HEK293 (cell line): ENCODE data around the gene SLC5A11.

Experiments used
- CTCF ChIA-PET: fragments of 350-600 bp; formaldehyde crosslinking; extraction: SDS; loops from one replicate; lab custom pipeline; 2021; ENCODE audit warnings: antibody characterized with exemption; lab: Yijun Ruan, JAX
- POLR2A ChIA-PET: fragments of 300-600 bp; formaldehyde crosslinking; extraction: SDS; loops from one replicate; lab custom pipeline; 2020; ENCODE audit warnings: antibody characterized with exemption, inconsistent platforms; lab: Yijun Ruan, JAX
- H3K27ac ChIP-seq: fragments of 200-500 bp; sonication (Bioruptor generic); 2 replicates; pipeline ENCODE4 v1.5.1; 2014; ENCODE audit warnings: low read depth, low read length, control low read depth, inconsistent platforms; ENCODE audit errors: extremely low read depth
- H3K36me3 ChIP-seq, 2 experiments: fragments of 200-500 bp in 1 of 2; sonication (Bioruptor generic) in 1 of 2; 1 replicate in 1 of 2; 2 replicates in 1 of 2; pipeline ENCODE4 v1.5.1; 2014 to 2017; ENCODE audit warnings: inconsistent platforms in 2 of 2, low read length in 2 of 2; ENCODE audit not compliant: control insufficient read depth in 2 of 2, insufficient read depth in 1 of 2
- H3K4me1 ChIP-seq: fragments of 200-500 bp; sonication (Bioruptor generic); 2 replicates; pipeline ENCODE4 v1.5.1; 2014; ENCODE audit warnings: mild to moderate bottlenecking, low read length, inconsistent platforms; ENCODE audit not compliant: control insufficient read depth, insufficient read depth
- H3K4me3 ChIP-seq: 2 replicates; pipeline ENCODE4 v1.5.1; 2011; ENCODE audit warnings: low read depth, mild to moderate bottlenecking, control low read depth, low read length, moderate library complexity
- H3K9me3 ChIP-seq: fragments of 200-500 bp; sonication (Bioruptor generic); 2 replicates; pipeline ENCODE4 v1.5.1; 2014; ENCODE audit warnings: low read depth, low read length, inconsistent platforms; ENCODE audit not compliant: control insufficient read depth, insufficient read depth
- FEZF1 ChIP-seq: fragments of 450-650 bp; formaldehyde crosslinking; IDR thresholded peaks from 2 replicates; pipeline ENCODE4 v1.5.1; 2016; ENCODE audit warnings: missing biosample characterization, missing genetic modification characterization
- HOXC10 ChIP-seq: sonication (generic); formaldehyde crosslinking; IDR thresholded peaks from 2 replicates; pipeline ENCODE4 v1.8.1; 2023; ENCODE audit warnings: mild to moderate bottlenecking, missing genetic modification reagents
- IKZF3 ChIP-seq: fragments of 450-650 bp; IDR thresholded peaks from 2 replicates; pipeline ENCODE4 v1.5.0; 2018; ENCODE audit warnings: missing biosample characterization, mild to moderate bottlenecking, missing genetic modification characterization, moderate library complexity
- KLF16 ChIP-seq: fragments of 450-650 bp; formaldehyde crosslinking; IDR thresholded peaks from 2 replicates; pipeline ENCODE4 v1.5.1; 2017; ENCODE audit warnings: missing biosample characterization, missing genetic modification characterization
- ZBTB1 ChIP-seq: fragments of 450-650 bp; formaldehyde crosslinking; IDR thresholded peaks from 2 replicates; pipeline ENCODE4 v1.5.1; 2016; ENCODE audit warnings: missing biosample characterization, missing genetic modification characterization
- ZBTB20 ChIP-seq: fragments of 450-650 bp; formaldehyde crosslinking; IDR thresholded peaks from 2 replicates; pipeline ENCODE4 v1.5.1; 2016; ENCODE audit warnings: missing biosample characterization, missing genetic modification characterization
- ZBTB26 ChIP-seq: fragments of 450-650 bp; formaldehyde crosslinking; optimal IDR thresholded peaks from 2 replicates; pipeline ENCODE3; 2016; ENCODE audit warnings: missing biosample characterization, mild to moderate bottlenecking, missing genetic modification characterization
- ZNF10 ChIP-seq: fragments of 450-650 bp; formaldehyde crosslinking; IDR thresholded peaks from 2 replicates; pipeline ENCODE4 v1.5.1; 2017; ENCODE audit warnings: missing biosample characterization, missing genetic modification characterization
- ZNF121 ChIP-seq: fragments of 450-650 bp; formaldehyde crosslinking; IDR thresholded peaks from 2 replicates; pipeline ENCODE4 v1.5.1; 2016; ENCODE audit warnings: missing biosample characterization, missing genetic modification characterization
- ZNF132 ChIP-seq: fragments of 450-650 bp; formaldehyde crosslinking; IDR thresholded peaks from 2 replicates; pipeline ENCODE4 v1.5.1; 2017; ENCODE audit warnings: missing biosample characterization, missing genetic modification characterization, borderline replicate concordance
- ZNF140 ChIP-seq: fragments of 450-650 bp; formaldehyde crosslinking; IDR thresholded peaks from 2 replicates; pipeline ENCODE4 v1.5.1; 2016; ENCODE audit warnings: missing biosample characterization, missing genetic modification characterization
- ZNF16 ChIP-seq: fragments of 450-650 bp; formaldehyde crosslinking; IDR thresholded peaks from 2 replicates; pipeline ENCODE4 v1.5.1; 2016; ENCODE audit warnings: low read depth, missing biosample characterization, missing genetic modification characterization
- ZNF169 ChIP-seq: fragments of 450-650 bp; formaldehyde crosslinking; IDR thresholded peaks from 2 replicates; pipeline ENCODE4 v1.5.1; 2016; ENCODE audit warnings: missing biosample characterization, missing genetic modification characterization
- ZNF24 ChIP-seq: fragments of 450-650 bp; formaldehyde crosslinking; IDR thresholded peaks from 2 replicates; pipeline ENCODE4 v1.5.1; 2016; ENCODE audit warnings: missing biosample characterization, missing genetic modification characterization
- ZNF26 ChIP-seq: fragments of 450-650 bp; formaldehyde crosslinking; IDR thresholded peaks from 2 replicates; pipeline ENCODE4 v1.5.1; 2016; ENCODE audit warnings: missing biosample characterization, missing genetic modification characterization
- ZNF324 ChIP-seq: fragments of 450-650 bp; formaldehyde crosslinking; IDR thresholded peaks from 2 replicates; pipeline ENCODE4 v1.5.1; 2016; ENCODE audit warnings: missing biosample characterization, missing genetic modification characterization
- ZNF350 ChIP-seq: fragments of 450-650 bp; formaldehyde crosslinking; IDR thresholded peaks from 2 replicates; pipeline ENCODE4 v1.5.0; 2017; ENCODE audit warnings: missing biosample characterization, mild to moderate bottlenecking, missing genetic modification characterization
- ZNF354C ChIP-seq: fragments of 450-650 bp; formaldehyde crosslinking; IDR thresholded peaks from 2 replicates; pipeline ENCODE4 v1.5.1; 2016; ENCODE audit warnings: missing biosample characterization, missing genetic modification characterization, low read depth, borderline replicate concordance
- ZNF449 ChIP-seq: fragments of 450-650 bp; formaldehyde crosslinking; IDR thresholded peaks from 2 replicates; pipeline ENCODE4 v1.5.1; 2017; ENCODE audit warnings: missing biosample characterization, mild to moderate bottlenecking, missing genetic modification characterization, moderate library complexity
- ZNF530 ChIP-seq: fragments of 450-650 bp; formaldehyde crosslinking; IDR thresholded peaks from 2 replicates; pipeline ENCODE4 v1.5.1; 2016; ENCODE audit warnings: low read depth, missing biosample characterization, missing genetic modification characterization
- ZNF544 ChIP-seq: fragments of 450-650 bp; formaldehyde crosslinking; IDR thresholded peaks from 2 replicates; pipeline ENCODE4 v1.5.0; 2017; ENCODE audit warnings: missing biosample characterization, missing genetic modification characterization
- ZNF571 ChIP-seq: fragments of 450-650 bp; formaldehyde crosslinking; IDR thresholded peaks from 2 replicates; pipeline ENCODE4 v1.5.0; 2017; ENCODE audit warnings: missing biosample characterization, missing genetic modification characterization
- ZNF610 ChIP-seq: fragments of 450-650 bp; formaldehyde crosslinking; IDR thresholded peaks from 2 replicates; pipeline ENCODE4 v1.5.1; 2016; ENCODE audit warnings: missing biosample characterization, missing genetic modification characterization, borderline replicate concordance
- ZNF623 ChIP-seq: fragments of 450-650 bp; formaldehyde crosslinking; IDR thresholded peaks from 2 replicates; pipeline ENCODE4 v1.5.1; 2016; ENCODE audit warnings: missing biosample characterization, missing genetic modification characterization
- ZNF654 ChIP-seq: fragments of 450-650 bp; formaldehyde crosslinking; IDR thresholded peaks from 2 replicates; pipeline ENCODE4 v1.5.1; 2016; ENCODE audit warnings: low read depth, missing biosample characterization, missing genetic modification characterization
- ZNF704 ChIP-seq: fragments of 450-650 bp; formaldehyde crosslinking; IDR thresholded peaks from 2 replicates; pipeline ENCODE4 v1.5.1; 2016; ENCODE audit warnings: missing biosample characterization, missing genetic modification characterization
- ZNF747 ChIP-seq: fragments of 450-650 bp; formaldehyde crosslinking; IDR thresholded peaks from 2 replicates; pipeline ENCODE4 v1.5.1; 2016; ENCODE audit warnings: missing biosample characterization, missing genetic modification characterization
- ZNF837 ChIP-seq: fragments of 450-650 bp; formaldehyde crosslinking; IDR thresholded peaks from 2 replicates; pipeline ENCODE4 v1.5.1; 2016; ENCODE audit warnings: missing biosample characterization, missing genetic modification characterization
- TF ChIP-seq, protein P1 (sequence below): fragments of 450-650 bp; formaldehyde crosslinking; IDR thresholded peaks from 2 replicates; pipeline ENCODE4 v1.5.1; 2016; ENCODE audit warnings: missing biosample characterization, missing genetic modification characterization

Gene SLC5A11

DNA sequence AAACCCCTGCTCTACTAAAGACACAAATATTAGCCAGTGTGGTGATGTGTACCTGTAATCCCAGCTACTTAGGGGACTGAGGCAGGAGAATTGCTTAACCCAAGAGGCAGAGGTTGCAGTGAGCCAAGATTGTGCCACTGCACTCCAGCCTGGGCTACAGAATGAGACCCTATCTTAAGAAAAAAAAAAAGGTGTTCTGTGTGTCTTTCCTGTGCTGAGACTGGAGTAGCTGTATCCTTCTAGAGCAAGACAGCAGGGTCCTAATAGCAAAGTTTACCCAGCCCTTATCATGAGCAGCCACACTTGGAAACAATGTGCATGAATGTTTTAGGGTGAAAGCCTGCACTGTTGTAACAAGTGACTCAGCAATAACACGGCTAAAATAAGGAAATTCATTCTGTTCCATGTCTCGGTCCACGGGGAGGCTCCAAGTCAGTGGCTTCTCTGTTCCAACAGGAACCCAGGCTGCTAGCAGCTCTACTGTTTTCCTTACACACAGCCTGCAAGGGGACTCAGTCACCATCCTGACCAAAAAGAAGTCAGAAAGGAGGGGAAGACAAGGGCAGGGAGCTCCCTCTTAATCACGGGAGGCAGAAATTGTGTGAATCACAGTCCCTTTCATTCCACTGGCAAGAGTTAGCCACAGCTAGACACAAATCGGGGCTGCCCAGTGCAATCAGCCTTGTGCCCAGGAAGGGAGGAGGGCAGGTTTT, 7.1 kb upstream of the SLC5A11 start:
- no peak overlapping the region for H3K27ac ChIP-seq
- no peak overlapping the region for H3K4me3 ChIP-seq
- H3K9me3 ChIP-seq, result no peaks in the 10 kb centered on the region
- CTCF ChIA-PET, result no interaction called here
- H3K4me1 ChIP-seq, result no peaks in the 10 kb centered on the region
- TF ChIP-seq ZNF132 (tag by site-specific recombination), result no peak
- TF ChIP-seq ZNF623 (tag by site-specific recombination), result no peak
- no peak for TF ChIP-seq ZNF324 (tag by site-specific recombination)
- TF ChIP-seq ZBTB26, result no peak
- TF ChIP-seq ZNF10, result no peak
- TF ChIP-seq ZNF747 (tag by site-specific recombination), result no peak
- no peak for TF ChIP-seq HOXC10 (CRISPR knock-in tag)
- no peak for TF ChIP-seq ZNF571 (tag by site-specific recombination)
- TF ChIP-seq, protein P1, sequence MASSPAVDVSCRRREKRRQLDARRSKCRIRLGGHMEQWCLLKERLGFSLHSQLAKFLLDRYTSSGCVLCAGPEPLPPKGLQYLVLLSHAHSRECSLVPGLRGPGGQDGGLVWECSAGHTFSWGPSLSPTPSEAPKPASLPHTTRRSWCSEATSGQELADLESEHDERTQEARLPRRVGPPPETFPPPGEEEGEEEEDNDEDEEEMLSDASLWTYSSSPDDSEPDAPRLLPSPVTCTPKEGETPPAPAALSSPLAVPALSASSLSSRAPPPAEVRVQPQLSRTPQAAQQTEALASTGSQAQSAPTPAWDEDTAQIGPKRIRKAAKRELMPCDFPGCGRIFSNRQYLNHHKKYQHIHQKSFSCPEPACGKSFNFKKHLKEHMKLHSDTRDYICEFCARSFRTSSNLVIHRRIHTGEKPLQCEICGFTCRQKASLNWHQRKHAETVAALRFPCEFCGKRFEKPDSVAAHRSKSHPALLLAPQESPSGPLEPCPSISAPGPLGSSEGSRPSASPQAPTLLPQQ, result no peak
- no peak for TF ChIP-seq ZBTB1 (tag by site-specific recombination)
- no peak for TF ChIP-seq FEZF1 (tag by site-specific recombination)
- TF ChIP-seq ZBTB20 (tag by site-specific recombination), result no peak
- no peak for TF ChIP-seq ZNF121 (tag by site-specific recombination)
- TF ChIP-seq ZNF140 (tag by site-specific recombination), result no peak
- TF ChIP-seq IKZF3, result no peak
- no peak for TF ChIP-seq ZNF449
- no peak for TF ChIP-seq ZNF26 (tag by site-specific recombination)
- TF ChIP-seq, all 188 proteins: peak for 0
- H3K36me3 ChIP-seq, result no peaks in the 10 kb centered on the region
- POLR2A ChIA-PET, result no interaction called here

DNA sequence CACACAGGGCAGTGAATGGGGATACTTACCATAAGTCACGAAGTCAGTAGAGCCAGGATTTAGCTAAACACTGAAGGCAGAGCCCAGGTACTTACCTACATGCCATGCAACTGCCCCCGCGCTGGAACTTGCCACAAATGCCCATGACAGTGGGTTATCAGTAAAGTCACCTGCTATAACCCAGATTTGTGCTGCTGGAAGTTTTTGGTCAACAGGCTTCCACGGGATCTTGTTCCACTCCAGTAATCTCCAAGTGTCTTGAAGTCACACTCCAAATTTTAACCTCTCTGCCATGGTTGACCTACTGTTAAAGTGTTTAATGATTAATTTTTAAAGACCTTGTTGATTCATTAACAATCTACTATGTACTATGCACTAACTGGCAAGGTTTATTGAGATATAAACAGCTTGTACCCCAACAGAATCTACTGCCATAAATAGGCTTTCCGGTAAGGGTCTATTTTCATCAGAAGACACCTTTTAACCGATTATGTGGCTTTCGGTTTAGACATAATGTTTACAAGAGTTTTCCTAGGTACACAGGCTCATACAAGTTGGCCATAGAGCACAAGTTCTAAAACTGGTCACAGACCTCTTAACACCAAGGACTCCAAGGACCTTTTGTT, 6.3 kb upstream of the SLC5A11 start:
- Histone ChIP-seq H3K4me1 (no peaks in the 10 kb centered on the region), H3K27ac (no peak overlapping the region), H3K9me3 (no peaks in the 10 kb centered on the region), H3K4me3 (no peak overlapping the region), H3K36me3 (no peaks in the 10 kb centered on the region)
- POLR2A ChIA-PET, result no interaction called here
- TF ChIP-seq ZNF169 (tag by site-specific recombination) (no peak), ZNF324 (tag by site-specific recombination) (no peak), ZNF354C (tag by site-specific recombination) (no peak), KLF16 (tag by site-specific recombination) (no peak), ZNF654 (tag by site-specific recombination) (no peak), ZNF16 (tag by site-specific recombination) (no peak), ZNF544 (no peak), ZNF704 (no peak), ZNF571 (tag by site-specific recombination) (no peak), ZNF530 (no peak), ZNF350 (tag by site-specific recombination) (no peak), ZNF610 (no peak), ZNF24 (tag by site-specific recombination) (no peak), ZNF837 (tag by site-specific recombination) (no peak)
- CTCF ChIA-PET, result interaction anchor here (0.7 kb wide), 1 partner anchor 313 kb away, joined by 3 read pairs; no protein-coding TSS in a partner anchor
